Neural progenitor cell (in vitro differentiated cells): ENCODE data around the gene GRAMD1B.

ENCODE experiments used
- EZH2 ChIP-seq: fragments of 200-600 bp; sonication (generic); IDR thresholded peaks from 2 replicates; pipeline ENCODE4 v1.6.1; 2017; ENCODE audit warnings: antibody characterized with exemption, mild to moderate bottlenecking, moderate library complexity
- EZH2phosphoT487 ChIP-seq: fragments of 200-600 bp; sonication (generic); IDR thresholded peaks from 2 replicates; pipeline ENCODE4 v1.6.1; 2017; ENCODE audit warnings: antibody characterized with exemption
- TF ChIP-seq, protein P1 (sequence below): fragments of 200-600 bp; sonication (generic); IDR thresholded peaks from 2 replicates; pipeline ENCODE4 v1.5.1; 2017; ENCODE audit warnings: antibody characterized with exemption, mild to moderate bottlenecking

DNA sequence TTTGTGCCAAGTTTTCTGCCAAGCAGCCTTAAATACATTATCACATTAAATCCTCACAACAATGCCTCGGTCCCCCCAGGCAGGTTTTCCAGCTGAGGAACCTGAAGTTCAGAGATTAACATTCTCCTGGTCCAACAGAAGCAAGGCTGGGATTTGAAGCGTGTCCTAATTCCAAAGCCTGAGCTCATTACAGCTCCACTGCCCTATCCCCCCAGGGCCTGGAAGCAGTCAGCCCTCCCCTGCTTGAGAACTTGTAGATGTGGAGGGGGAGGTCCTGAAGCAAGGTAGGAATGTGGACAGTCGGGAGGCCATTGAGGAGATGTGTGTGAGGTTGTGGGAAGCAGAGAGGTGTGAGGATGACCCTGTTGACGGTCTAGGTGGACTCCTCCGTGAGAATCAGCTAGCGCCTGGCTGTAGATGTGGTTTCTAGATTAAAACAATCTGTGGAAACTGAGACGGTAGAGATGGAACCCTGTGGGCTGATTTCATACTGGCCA, 8.1 kb downstream of the GRAMD1B start:
- TF ChIP-seq, protein P1, sequence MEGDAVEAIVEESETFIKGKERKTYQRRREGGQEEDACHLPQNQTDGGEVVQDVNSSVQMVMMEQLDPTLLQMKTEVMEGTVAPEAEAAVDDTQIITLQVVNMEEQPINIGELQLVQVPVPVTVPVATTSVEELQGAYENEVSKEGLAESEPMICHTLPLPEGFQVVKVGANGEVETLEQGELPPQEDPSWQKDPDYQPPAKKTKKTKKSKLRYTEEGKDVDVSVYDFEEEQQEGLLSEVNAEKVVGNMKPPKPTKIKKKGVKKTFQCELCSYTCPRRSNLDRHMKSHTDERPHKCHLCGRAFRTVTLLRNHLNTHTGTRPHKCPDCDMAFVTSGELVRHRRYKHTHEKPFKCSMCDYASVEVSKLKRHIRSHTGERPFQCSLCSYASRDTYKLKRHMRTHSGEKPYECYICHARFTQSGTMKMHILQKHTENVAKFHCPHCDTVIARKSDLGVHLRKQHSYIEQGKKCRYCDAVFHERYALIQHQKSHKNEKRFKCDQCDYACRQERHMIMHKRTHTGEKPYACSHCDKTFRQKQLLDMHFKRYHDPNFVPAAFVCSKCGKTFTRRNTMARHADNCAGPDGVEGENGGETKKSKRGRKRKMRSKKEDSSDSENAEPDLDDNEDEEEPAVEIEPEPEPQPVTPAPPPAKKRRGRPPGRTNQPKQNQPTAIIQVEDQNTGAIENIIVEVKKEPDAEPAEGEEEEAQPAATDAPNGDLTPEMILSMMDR, result no peak
- TF ChIP-seq EZH2phosphoT487 (no peak), EZH2 (no peak)
